ENCODE data around the gene MAPK10.

DNA sequence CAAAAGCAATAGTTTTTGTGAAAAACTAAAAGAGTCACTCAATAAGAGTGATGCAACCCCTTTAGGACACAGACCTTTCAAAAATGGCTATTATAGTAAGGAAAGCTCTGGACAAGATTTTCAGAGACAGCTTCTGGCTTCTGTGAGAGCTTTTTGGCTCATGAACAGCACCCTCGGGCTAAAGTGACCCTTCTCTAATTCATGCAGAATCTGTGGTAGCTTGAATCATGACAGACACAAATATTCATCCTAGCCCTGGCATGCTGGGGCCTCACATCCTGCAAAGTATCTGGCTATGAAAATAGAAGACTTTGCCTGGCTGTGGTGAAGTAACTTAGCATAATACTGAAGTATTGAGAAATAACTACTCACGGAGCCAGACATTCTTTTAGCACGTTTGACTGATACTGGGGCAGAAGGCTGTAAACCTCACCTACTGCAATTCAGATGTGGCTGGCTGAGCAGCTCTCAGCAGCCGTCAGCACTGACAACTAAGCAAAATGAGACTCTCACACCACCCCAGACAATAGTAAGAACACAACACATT is 327.3 kb downstream of the MAPK10 start:
- TF ChIP-seq, protein P1, sequence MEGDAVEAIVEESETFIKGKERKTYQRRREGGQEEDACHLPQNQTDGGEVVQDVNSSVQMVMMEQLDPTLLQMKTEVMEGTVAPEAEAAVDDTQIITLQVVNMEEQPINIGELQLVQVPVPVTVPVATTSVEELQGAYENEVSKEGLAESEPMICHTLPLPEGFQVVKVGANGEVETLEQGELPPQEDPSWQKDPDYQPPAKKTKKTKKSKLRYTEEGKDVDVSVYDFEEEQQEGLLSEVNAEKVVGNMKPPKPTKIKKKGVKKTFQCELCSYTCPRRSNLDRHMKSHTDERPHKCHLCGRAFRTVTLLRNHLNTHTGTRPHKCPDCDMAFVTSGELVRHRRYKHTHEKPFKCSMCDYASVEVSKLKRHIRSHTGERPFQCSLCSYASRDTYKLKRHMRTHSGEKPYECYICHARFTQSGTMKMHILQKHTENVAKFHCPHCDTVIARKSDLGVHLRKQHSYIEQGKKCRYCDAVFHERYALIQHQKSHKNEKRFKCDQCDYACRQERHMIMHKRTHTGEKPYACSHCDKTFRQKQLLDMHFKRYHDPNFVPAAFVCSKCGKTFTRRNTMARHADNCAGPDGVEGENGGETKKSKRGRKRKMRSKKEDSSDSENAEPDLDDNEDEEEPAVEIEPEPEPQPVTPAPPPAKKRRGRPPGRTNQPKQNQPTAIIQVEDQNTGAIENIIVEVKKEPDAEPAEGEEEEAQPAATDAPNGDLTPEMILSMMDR (conservative IDR thresholded peaks at IDR 0.05; ENCODE audit: low read depth, low read length), result no peak
- TF ChIP-seq EZH2 (IDR thresholded peaks at IDR 0.05; ENCODE audit: low read length, unreplicated experiment) (no peak), EZH2phosphoT487 (IDR thresholded peaks at IDR 0.05; ENCODE audit: borderline replicate concordance, low read length) (no peak)

All from PC-3 (cell line).